ENCODE results near the gene PRSS56. TPM values are rescaled to one million over a fixed set of nuclear protein-coding genes. Genes with fewer than 3 reads are reported as not detected.

Gene PRSS56
- polyA plus RNA-seq, 3 donors = not detected

GRCh38 chr2:232515639-232516038 is 4.5 kb upstream of the PRSS56 start:
- Histone ChIP-seq H3K9ac (ENCODE audit: insufficient read depth, low read length, poor library complexity, severe bottlenecking) (no peak overlapping the region), H3K27me3 (ENCODE audit: control insufficient read depth in 2 of 2, insufficient read depth in 2 of 2, low read length in 2 of 2) (peaks cover 0 to 2% of the 10 kb centered on the region in 2 donors), H4K20me1 (ENCODE audit: insufficient read depth, low read length) (no peaks in the 10 kb centered on the region), H3K4me2 (replicated peaks; ENCODE audit: extremely low read depth, low read length, poor library complexity, severe bottlenecking) (no peak overlapping the region), H3K79me2 (ENCODE audit: insufficient read depth, low read length) (no peaks in the 10 kb centered on the region), H3K4me3 (replicated peaks in 1 of 3; ENCODE audit: low read depth in 2 of 3, low read length in 3 of 3) (no peak overlapping the region), H3K4me1 (ENCODE audit: control insufficient read depth in 1 of 2, insufficient read depth in 2 of 2, low read length in 2 of 2) (no peaks in the 10 kb centered on the region), H3K9me3 (replicated peaks in 1 of 2; ENCODE audit: control insufficient read depth in 1 of 2, insufficient read depth in 1 of 2, low read length in 2 of 2) (no peaks in the 10 kb centered on the region), H2AFZ (ENCODE audit: insufficient read depth, low read depth, low read length, poor library complexity, severe bottlenecking) (no peak overlapping the region), H3K36me3 (replicated peaks in 1 of 2; ENCODE audit: control insufficient read depth in 1 of 2, insufficient read depth in 2 of 2, low read length in 2 of 2) (no peaks in the 10 kb centered on the region), H3K27ac (ENCODE audit: low read depth in 1 of 2, low read length in 2 of 2) (no peak overlapping the region)
- intact Hi-C loops (cut with micrococcal nuclease) = no loop called here
- TF ChIP-seq CTCF (IDR thresholded peaks at IDR 0.05) = no peak
- 82% methylated on average over 6 of the region's 7 CpGs for WGBS (ENCODE audit: insufficient coverage)
- H3K27me3 Mint-ChIP-seq (ENCODE audit: low read depth in 3 of 3) = peaks cover 10 to 22% (median 12%) of the 10 kb centered on the region in 3 donors
- no peaks in the 10 kb centered on the region for H3K9me3 Mint-ChIP-seq
- H3K4me3 Mint-ChIP-seq = no peak overlapping the region
- no peak for DNase-seq
- H3K27ac Mint-ChIP-seq = no peak overlapping the region
- no peaks in the 10 kb centered on the region for H3K36me3 Mint-ChIP-seq
- H3K4me1 Mint-ChIP-seq = no peaks in the 10 kb centered on the region

- no peak overlapping the region for H3K4me3 ChIP-seq (replicated peaks in 1 of 3; ENCODE audit: low read depth in 2 of 3, low read length in 3 of 3)
- H2AFZ ChIP-seq (ENCODE audit: insufficient read depth, low read depth, low read length, poor library complexity, severe bottlenecking) = no peak overlapping the region
- no peaks in the 10 kb centered on the region for H3K9me3 ChIP-seq (replicated peaks in 1 of 2; ENCODE audit: control insufficient read depth in 1 of 2, insufficient read depth in 1 of 2, low read length in 2 of 2)
- peaks cover 0 to 2% of the 10 kb centered on the region in 2 donors for H3K36me3 Mint-ChIP-seq
- no peak overlapping the region for H3K27ac Mint-ChIP-seq
- H3K27me3 Mint-ChIP-seq (ENCODE audit: low read depth in 3 of 3) = peaks cover 14 to 26% (median 19%) of the 10 kb centered on the region in 3 donors
- H3K27me3 ChIP-seq (ENCODE audit: control insufficient read depth in 2 of 2, insufficient read depth in 2 of 2, low read length in 2 of 2) = peaks cover 0 to 11% of the 10 kb centered on the region in 2 donors
- no peak overlapping the region for H3K27ac ChIP-seq (ENCODE audit: low read depth in 1 of 2, low read length in 2 of 2)
- peaks cover 0 to 2% (median 0%) of the 10 kb centered on the region in 7 donors for H3K9me3 Mint-ChIP-seq
- no peak overlapping the region for H3K4me2 ChIP-seq (replicated peaks; ENCODE audit: extremely low read depth, low read length, poor library complexity, severe bottlenecking)
- WGBS (ENCODE audit: insufficient coverage) = 100% methylated on average over 1 of the region's 3 CpGs
- TF ChIP-seq CTCF (IDR thresholded peaks at IDR 0.05) = no peak
- H3K36me3 ChIP-seq (replicated peaks in 1 of 2; ENCODE audit: control insufficient read depth in 1 of 2, insufficient read depth in 2 of 2, low read length in 2 of 2) = no peaks in the 10 kb centered on the region
- H3K9ac ChIP-seq (ENCODE audit: insufficient read depth, low read length, poor library complexity, severe bottlenecking) = no peak overlapping the region
- H3K4me3 Mint-ChIP-seq = no peak overlapping the region
- H3K4me1 ChIP-seq (ENCODE audit: control insufficient read depth in 1 of 2, insufficient read depth in 2 of 2, low read length in 2 of 2) = no peaks in the 10 kb centered on the region
- no peak for DNase-seq
- H3K79me2 ChIP-seq (ENCODE audit: insufficient read depth, low read length) = no peaks in the 10 kb centered on the region
- peaks cover 2% of the 10 kb centered on the region for H3K4me1 Mint-ChIP-seq
- H4K20me1 ChIP-seq (ENCODE audit: insufficient read depth, low read length) = no peaks in the 10 kb centered on the region
- intact Hi-C loops (cut with micrococcal nuclease) = no loop called here
Observed at GRCh38 chr2:232516551-232516950, 3.6 kb upstream of the PRSS56 start.

Measured in CD14-positive monocyte (primary cell).